Activated CD4-positive, CD25-positive, alpha-beta regulatory T cell (primary cell): ENCODE results near the gene PODXL2.

Source experiments
- DNase-seq, 4 experiments: peaks; one replicate each; lab custom pipeline; 2025; lab: John Stamatoyannopoulos, UW

Gene PODXL2

DNA sequence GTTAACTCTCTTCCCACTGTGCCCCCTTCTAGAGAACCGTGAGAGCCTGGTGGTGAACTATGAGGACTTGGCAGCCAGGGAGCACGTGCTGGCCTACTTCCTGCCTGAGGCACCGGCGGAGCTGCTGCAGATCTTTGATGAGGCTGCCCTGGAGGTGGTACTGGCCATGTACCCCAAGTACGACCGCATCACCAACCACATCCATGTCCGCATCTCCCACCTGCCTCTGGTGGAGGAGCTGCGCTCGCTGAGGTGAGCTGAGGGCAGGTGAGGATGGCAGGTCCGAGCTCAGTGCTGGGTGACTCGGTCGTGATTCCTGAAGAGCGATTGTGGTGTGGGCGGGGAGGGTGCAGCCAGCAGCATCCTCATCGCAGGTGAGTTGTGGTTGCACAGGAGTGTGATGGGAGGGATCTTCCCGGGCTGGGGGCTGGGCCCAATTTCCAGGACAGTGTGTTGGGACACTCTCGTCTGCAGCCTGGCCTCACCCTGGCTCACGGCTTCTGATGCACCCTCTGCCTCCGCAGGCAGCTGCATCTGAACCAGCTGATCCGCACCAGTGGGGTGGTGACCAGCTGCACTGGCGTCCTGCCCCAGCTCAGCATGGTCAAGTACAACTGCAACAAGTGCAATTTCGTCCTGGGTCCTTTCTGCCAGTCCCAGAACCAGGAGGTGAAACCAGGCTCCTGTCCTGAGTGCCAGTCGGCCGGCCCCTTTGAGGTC lies 22.7 kb upstream of the PODXL2 start:
- no peak for DNase-seq

- DNase-seq: no peak
Observed at GRCh38 chr3:127606981-127607595, 21.9 kb upstream of the PODXL2 start.

- no peak for DNase-seq
Observed at GRCh38 chr3:127607675-127608361, 21.2 kb upstream of the PODXL2 start.

DNA sequence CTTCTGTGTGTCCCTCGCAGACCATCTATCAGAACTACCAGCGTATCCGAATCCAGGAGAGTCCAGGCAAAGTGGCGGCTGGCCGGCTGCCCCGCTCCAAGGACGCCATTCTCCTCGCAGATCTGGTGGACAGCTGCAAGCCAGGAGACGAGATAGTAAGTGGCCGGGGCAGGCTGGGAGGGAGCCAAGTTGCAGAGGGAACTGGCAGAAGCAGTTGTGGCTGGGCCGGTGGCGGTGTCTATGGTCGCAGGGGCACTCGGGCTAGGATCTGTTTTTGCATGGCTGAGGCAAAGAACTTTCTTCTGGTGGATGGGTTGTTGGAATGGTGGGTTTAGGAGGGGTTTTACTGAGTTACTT lies 20.6 kb upstream of the PODXL2 start:
- DNase-seq: no peak

DNA sequence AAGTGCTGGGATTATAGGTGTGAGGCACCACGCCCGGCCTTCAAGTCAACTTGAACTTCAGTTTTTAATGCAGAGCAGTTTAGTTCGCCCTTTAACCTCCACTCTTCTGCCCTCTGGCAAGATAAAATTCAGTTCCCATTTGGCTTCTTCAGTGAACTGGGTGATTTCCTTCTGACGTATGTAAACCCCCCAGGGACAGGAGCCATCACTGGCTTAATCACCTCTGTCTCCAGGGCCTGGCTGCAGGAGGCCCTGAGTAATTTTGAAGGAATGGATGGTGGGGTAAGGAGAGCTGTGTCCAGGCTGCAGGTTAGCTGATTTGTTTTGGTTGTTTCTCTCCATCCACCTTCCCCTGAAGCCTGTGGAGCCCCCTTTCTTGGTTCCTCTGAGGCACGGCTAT lies 18.9 kb upstream of the PODXL2 start:
- DNase-seq: no peak

DNA sequence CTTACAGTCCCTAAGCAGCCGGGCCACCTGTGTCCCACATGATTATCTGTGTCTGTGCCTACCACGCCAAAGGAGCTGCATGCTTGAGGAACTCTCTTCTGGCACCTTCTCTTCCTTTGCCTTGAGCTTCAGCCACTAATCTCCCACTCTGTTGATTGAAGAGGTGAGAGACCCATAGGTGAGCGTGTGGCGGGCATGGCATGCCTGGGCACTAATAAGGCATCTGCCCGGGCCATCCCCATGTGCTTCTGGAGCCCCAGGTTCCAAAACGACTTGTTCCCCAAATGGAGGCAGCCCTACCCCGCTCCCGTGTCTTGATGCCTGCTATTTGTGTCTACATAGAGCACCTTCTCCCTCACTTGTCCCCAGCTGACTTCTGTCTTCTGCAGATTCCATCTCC lies 17.7 kb upstream of the PODXL2 start:
- no peak for DNase-seq

DNA sequence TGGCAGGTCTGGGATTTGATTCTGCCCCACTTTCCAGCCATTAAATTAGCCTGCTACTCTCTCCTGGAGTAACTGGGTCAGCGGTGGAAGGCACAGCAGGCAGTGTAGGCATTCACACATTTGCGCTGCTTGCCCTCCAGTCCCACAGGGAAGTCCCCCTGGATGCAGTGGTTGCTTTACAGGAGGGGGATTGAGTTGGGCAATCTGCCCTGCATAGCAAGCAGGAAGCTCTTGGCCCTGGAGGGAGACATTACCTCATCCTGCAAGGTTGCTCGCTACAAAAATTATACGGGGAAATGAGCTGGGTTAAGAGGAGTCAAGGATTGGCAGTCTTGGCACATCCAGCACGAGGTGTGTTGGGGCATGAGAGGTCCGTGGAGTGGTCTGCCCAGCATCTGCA lies 16.0 kb upstream of the PODXL2 start:
- DNase-seq: no peak

DNA sequence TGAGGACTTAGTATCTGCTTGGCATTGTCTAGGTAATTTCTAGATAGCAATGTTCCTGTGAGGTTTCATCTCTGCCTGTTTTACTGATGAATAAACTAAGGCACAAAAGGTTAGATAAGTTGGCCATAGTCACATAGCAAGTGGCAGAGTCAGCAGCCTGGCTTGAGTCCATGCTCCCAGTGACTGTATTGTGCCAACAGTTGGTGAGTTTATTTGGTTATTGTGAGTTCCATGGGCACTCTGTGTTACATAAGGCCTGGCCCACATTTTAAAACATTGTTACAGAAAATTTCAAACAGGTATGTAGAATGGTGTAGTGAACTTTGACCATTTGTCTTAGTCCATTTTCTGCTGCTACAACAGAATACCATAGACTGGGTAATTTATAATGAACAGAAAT lies 15.6 kb upstream of the PODXL2 start:
- no peak for DNase-seq

DNA sequence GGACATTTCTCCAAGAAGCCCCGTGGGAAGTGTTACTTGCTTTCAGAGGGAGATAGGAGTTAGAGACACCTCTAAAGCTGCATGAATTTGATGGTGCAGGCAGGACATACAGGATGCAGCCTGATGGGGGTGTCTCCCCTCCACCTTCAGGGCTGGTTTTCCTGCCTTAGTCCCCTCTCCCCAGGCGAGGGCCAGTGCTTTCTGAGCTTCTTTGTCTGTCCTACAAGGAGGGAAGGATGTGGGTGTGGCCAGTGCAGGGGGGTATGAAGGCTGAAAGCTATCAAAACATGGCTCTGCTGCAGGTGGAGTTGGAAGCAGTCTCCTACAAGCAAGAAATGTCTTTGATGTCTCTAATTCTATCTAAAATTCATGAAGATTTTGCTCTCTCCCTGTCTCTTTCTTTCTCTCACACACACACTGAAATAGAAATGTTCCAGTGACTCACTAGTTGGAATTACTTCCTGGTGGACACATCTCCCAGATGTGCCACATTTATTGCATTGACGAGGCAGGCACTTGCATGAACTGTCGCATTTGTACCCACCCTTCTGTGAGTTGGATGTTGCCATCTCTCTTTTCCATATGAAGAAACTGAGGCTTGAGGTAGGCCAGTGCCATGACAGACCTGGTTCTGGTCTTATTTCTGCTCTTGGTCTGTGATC lies 13.9 kb upstream of the PODXL2 start:
- DNase-seq: no peak

- no peak for DNase-seq
Observed at GRCh38 chr3:127615631-127616305, 13.2 kb upstream of the PODXL2 start.

DNA sequence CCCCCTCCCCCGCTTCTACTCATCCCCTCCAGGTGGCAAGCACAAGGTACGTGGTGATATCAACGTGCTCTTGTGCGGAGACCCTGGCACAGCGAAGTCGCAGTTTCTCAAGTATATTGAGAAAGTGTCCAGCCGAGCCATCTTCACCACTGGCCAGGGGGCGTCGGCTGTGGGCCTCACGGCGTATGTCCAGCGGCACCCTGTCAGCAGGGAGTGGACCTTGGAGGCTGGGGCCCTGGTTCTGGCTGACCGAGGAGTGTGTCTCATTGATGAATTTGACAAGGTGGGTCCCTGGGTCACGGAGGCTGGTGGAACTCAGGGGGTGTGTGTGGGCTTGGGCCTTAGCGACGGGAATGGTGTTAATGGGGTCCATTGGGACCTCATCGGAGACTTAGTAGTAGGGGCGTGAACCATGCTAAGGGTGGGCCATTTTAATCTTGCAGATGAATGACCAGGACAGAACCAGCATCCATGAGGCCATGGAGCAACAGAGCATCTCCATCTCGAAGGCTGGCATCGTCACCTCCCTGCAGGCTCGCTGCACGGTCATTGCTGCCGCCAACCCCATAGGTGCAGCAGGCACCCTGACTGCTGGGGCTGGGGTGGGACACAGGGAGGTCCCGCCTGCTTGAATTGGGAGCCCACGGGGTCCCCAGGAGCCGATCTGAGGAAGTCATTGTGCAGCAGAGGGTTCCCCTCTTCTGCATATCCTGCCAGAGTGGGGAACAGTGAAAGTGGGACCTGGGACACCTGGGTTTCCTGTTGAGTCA lies 12.0 kb upstream of the PODXL2 start:
- DNase-seq: no peak

DNA sequence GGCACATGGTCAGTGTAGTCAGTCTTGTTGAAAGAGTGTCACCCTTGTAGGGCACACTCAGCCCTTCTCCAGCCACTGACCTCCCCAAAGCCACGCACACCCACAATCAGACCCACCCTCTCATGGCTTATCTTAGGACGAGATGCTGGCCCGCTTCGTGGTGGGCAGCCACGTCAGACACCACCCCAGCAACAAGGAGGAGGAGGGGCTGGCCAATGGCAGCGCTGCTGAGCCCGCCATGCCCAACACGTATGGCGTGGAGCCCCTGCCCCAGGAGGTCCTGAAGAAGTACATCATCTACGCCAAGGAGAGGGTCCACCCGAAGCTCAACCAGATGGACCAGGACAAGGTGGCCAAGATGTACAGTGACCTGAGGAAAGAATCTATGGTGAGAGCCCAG lies 10.1 kb upstream of the PODXL2 start:
- no peak for DNase-seq

- DNase-seq: no peak
Observed at GRCh38 chr3:127620637-127621375, 8.2 kb upstream of the PODXL2 start.

GRCh38 chr3:127622031-127622430 lies 7.0 kb upstream of the PODXL2 start:
- no peak for DNase-seq

DNA sequence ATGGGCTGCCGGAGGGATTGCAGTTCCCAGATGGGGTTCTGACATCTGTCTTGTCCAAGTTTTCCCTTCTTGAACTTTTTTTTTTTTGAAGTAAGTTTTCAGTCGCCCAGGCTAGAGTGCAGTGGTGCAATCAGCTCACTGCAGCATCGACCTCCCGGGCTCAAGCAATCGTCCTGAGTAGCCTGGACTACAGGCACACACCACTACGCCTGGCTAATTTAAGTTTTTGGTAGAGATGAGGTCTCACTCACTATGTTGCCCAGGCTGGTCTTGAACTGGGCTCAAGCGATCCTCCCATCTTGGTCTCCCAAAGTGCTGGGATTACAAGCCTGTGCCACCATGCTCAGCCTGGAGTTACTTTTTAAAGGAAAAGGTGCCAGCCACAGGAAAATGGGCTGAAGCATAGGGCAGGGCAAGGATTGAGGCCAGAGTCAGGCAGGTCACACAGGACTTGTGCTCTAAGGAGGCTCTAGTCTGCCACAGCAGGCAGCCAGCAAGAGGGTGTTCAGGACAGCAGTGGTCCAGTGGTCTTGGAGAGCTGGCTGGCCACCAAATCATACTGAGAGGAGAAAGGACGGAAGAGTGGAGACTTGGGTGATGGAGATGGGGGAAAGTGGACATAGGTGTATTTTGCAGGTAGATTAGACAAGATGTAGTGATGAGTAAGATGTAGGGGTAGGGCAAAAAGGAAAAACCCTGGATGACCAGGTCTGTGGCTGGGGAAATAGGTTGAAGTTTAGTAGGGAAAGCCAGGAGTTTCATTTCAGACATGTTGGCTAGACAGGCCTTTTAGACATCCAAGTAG lies 6.0 kb upstream of the PODXL2 start:
- DNase-seq: no peak

GRCh38 chr3:127624063-127624462 lies 4.9 kb upstream of the PODXL2 start:
- no peak for DNase-seq

DNA sequence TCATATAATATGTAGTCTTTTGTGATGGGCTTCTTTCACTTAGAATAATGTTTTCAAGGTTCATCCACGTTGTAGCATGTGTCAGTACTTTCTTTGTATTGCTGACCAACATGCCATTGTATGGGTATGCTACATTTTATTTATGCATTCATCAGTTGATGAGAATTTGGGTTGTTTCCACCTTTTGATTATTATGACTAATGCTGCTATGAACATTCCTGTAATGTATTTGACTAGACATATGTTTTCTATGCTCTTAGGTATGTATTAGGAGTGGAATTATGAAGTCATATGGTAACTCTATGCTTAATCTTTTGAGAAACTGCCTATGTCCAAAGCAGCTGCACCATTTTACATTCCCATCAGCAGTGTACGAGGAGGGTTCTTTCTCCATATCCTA lies 3.2 kb upstream of the PODXL2 start:
- no peak for DNase-seq

GRCh38 chr3:127628426-127628787 lies 578 bp upstream of the PODXL2 start:
- no peak for DNase-seq

DNA sequence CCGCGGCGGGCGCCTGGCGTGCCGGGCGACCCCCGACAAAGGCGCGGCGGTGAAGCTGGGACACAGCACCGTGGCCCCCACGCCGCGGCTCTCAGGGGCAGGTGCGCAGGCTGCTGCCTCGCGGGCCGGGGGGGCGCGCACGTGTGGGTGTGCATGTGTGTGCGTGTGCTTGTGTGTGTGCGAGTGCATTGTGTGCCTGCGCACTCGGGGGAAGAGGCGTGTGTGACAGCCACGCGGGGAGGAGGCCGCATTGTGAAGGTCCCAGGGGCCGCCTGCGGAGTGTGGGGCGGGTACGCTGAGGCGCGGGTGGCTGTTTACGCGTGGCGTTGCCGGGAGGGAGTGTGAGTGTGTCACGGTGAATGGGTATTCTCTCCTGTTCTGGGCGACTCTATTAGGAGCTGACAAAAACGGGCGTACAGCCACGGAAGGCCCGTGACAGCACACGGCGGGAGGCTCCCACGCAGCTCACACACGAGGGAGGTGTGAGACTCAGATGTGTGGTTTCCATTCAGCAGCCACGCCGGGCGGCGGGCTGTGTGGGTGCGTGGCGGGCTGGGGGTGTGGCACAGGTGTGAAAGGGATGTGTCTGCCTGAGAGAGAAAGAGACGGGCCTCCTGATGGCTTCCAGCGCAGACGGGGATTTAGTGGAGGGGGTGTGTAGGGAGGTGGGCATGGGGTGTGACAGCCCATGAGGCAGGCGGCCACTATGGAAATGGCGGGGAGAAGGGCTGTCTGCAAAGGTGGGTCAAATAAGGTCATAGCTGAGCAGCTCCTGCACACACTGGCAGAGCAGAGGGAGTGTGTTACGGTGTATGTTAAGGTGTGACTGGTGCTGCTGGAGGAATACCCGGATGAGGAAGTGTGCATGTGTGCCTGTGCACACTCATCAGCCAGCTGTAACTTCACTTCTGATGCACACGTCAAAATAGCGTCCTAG lies 750 bp downstream of the PODXL2 start:
- DNase-seq: no peak
